PC-9 (cell line): Measurements from ENCODE around the gene NFE2.
"Not testable (repeated sequence)": the region's sequence is repeated elsewhere in the genome, so short reads cannot be mapped to it uniquely, and the experiment has no call there.

Experiments used
- CTCF ChIP-seq: fragments of 200-600 bp; sonication (generic); conservative IDR thresholded peaks from 2 replicates; pipeline ENCODE4 v1.6.1; 2017; ENCODE audit warnings: mixed run types, antibody characterized with exemption, mild to moderate bottlenecking, moderate library complexity
- EZH2 ChIP-seq: fragments of 200-600 bp; sonication (generic); IDR thresholded peaks from 2 replicates; pipeline ENCODE4 v1.8.0; 2017; ENCODE audit warnings: antibody characterized with exemption, low read depth

DNA sequence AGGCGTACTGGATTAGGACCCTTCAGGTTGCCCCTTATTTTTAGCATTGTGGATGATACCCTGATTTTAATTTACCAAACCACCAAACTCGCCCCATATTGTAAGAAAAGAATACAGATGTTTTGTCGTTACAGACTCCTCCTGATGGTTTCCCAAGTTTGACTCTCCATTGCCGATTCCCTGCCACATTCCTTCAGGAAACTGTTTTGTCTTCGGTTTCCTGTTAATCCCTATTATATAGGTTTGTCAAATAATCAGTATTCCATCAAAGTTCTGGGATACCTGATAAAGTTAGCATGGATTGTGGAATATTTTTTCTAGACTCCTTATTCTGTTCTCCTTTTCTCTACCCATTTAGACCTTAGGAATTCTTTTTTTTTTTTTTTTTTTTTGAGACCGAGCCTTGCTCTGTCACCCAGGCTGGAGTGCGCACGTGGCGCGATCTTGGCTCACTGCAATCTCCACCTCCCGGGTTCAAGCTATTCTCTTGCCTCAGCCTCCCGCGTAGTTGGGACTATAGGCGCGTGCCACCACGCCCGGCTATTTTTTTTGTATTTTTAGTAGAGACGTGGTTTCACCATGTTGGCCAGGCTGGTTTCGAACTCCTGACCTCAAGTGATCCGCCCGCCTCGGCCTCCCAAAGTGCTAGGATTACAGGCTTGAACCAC lies 24.8 kb upstream of the NFE2 start:
- TF ChIP-seq CTCF, EZH2: not testable (repeated sequence)
